Head of caudate nucleus (tissue), 42 donors: ENCODE measurements around the gene KCNF1.

ENCODE experiments used
- DNase-seq, 42 donors: peaks; one replicate each; pipeline versions ENCODE4 v3.0.0 to v3.0.0-alpha.2; 2020 to 2021; ENCODE audit warnings: mixed read lengths in 7 of 42
- intact Hi-C: fragments of 100-400 bp; cut with DNase I; formaldehyde crosslinking; loops from one replicate; pipeline ENCODE4 v1.15.0; 2022

The KCNF1 gene

DNA sequence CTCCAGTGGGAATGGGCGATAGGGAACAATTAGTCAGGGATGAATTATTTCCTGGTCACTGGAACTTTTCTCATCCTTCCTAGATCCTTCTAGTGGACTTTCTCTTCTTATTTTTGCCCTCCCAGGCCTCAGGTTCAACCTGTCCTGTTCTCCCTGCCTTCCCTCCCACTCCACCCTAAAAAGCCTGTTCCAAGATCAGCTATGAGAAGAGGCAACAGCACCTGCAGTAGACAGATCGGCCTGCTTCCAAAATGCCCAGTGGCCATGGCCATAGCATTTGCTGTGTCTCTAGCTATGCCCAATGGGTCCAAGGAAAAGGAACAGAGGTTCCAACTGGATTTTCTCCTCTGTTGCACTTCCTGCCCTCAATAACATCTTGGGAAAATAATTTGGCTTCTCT, 16.5 kb upstream of the KCNF1 start:
- intact Hi-C loops, result no loop called here
- DNase-seq, result peak in 2 of 42 donors; percentile 9 to 14

- peak in 11 of 42 donors; percentile 18 to 72 (median 54) for DNase-seq
- intact Hi-C loops, result no loop called here
Observed at GRCh38 chr2:10897956-10898355, 13.8 kb upstream of the KCNF1 start.

DNA sequence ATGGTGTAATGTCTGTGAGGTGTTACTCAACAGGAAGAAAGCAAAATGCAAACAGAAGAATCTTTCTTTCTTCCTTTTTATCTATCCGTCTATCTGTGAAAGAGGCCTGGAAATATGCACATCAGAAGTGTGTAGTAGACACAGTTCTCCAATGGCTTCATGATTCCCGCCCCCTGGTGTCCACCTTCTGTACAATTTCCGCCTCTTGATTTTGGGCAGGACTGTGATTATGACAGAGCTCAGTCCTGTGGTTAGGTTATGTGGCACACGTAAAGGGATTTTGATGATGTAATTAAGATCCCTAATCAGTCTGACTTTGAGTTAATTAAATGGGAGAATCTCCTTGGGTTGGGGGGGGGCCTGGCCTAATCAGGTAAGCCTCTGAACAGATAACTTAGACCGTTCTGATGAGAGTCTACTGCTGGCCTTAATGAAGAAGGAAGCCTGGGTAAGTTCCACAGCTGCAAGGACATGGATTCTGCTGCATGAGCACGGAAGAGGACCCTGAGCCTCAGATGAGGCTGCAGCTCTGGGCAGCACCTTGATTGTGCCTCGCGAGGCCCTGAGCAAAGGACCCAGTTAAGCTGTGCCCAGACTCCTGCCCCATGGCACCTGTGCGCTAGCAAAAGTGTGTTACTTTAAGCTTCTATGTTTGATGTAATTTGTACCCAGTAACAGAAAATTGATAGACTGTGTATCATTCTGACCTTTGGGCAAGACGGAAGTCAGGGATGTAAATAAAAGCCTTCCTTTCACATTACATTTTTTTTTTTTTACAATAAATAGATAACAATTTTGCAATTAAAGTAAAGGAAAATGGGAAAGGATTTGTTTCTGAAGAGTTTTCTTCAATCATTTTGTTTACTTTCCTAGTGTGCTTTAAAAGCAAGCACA, 11.3 kb upstream of the KCNF1 start:
- DNase-seq, result peak in 5 of 42 donors; percentile 10 to 32 (median 26)
- intact Hi-C loops, result no loop called here

- DNase-seq, result peak in 27 of 42 donors; percentile 28 to 82 (median 57)
- intact Hi-C loops, result no loop called here
Observed at GRCh38 chr2:10901160-10901939, 10.4 kb upstream of the KCNF1 start.

GRCh38 chr2:10903861-10904210, 7.9 kb upstream of the KCNF1 start:
- no peak for DNase-seq
- intact Hi-C loops, result no loop called here

DNA sequence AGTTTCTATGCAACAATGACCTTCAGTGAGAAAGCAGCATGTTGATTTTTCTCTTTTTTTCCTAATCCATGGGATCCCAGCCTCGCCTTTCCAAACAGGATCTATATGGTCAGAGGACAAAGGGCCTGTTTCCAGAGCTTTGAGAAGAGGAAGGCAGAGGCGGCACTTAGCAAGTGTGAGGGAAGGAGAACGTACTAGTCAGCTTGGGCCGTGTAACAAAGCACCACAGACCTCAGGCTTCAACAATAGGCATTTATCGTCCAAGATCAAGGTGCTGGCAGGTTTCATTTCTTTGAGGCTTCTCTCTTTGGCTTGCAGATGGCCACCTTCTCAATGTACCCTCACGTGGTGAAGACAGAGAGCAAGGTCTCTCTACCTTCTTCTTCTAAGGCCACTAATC, 7.3 kb upstream of the KCNF1 start:
- intact Hi-C loops, result no loop called here
- DNase-seq, result peak in 3 of 42 donors; percentile 1 to 7 (median 5)

- DNase-seq, result peak in 7 of 42 donors; percentile 1 to 20 (median 7)
- intact Hi-C loops, result loop anchor here (5.0 kb wide), 1 partner anchor 68 kb away; no protein-coding TSS in a partner anchor
Observed at GRCh38 chr2:10905006-10905861, 6.5 kb upstream of the KCNF1 start.

DNA sequence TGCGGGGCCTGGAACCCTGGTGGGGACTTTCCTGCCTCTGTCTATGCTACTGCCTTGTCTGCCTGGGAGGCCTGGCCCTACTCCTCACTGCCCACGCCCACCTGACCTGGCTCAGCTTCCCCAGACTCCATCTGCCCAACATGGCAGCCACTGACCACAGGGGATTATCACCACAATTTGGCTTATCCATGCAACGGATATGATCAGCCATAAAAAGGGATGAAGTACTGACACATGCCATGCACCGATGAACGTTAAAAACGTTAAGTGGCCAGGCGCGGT, 5.9 kb upstream of the KCNF1 start:
- intact Hi-C loops, result loop anchor here (5.0 kb wide), 1 partner anchor 69 kb away; no protein-coding TSS in a partner anchor
- DNase-seq, result peak in 5 of 42 donors; percentile 5 to 17 (median 8)

DNA sequence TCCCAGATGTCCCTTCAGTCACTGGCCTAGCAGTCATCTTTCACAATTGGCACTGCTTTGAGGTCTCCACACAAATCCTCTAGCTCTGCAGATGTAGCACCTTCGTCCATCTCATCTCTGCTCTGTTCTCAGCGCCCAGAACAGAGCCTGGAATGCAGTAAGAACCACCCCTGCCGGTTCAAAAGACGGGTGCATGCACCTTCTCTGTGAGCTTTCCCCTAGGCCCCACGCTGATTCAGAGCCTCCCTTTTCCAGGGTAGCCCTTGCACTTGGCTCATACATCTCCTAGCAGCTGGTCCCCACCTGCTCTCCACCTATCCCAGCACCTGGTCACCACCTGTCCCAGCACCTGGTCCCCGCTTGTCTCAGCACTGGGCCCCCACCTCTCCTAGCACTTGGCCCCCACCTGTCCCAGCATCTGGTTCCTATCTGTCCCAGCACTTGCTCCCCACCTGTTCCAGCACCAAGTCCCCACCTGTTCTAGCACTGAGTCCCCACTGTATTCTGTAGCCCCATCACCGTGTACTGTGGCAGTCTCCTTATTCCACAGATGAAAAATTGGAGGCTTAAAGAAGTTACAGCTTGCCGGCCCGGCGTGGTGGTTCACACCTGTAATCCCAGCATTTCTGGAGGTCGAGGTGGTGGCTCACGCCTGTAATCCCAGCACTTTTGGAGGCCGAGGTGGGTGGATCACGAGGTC, 4.7 kb upstream of the KCNF1 start:
- peak in 5 of 42 donors; percentile 5 to 18 (median 11) for DNase-seq
- intact Hi-C loops, result loop anchor here (5.0 kb wide), 1 partner anchor 70 kb away; no protein-coding TSS in a partner anchor

DNA sequence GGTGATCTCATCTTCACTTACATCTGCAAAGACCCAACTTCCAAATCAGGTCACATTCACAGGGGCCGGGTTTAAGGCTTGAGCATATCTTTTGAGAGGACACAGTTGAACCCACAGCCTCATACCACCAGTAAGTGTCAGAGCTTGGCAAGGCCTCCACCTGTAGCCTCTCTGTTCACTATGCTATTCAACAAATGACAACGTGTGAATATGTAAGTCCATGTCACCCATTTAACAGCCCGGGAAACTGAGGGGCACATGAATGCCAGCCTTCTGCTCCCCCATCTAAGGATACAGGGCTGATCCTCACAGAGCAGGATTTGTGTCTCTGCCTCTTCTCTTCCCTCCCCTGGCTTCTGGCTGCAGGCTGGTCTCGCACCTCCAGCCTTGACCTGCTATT, 3.5 kb upstream of the KCNF1 start:
- intact Hi-C loops, result loop anchor here (5.0 kb wide), 1 partner anchor 71 kb away; no protein-coding TSS in a partner anchor

GRCh38 chr2:10909050-10909995, 2.4 kb upstream of the KCNF1 start:
- peak in 29 of 42 donors; percentile 31 to 79 (median 61) for DNase-seq
- intact Hi-C loops, result loop anchor here (5.0 kb wide), 1 partner anchor 72 kb away; no protein-coding TSS in a partner anchor

More for the DNA sequence above, 3.5 kb upstream of the KCNF1 start:
- DNase-seq, result peak in 5 of 42 donors; percentile 1 to 18 (median 3)

DNA sequence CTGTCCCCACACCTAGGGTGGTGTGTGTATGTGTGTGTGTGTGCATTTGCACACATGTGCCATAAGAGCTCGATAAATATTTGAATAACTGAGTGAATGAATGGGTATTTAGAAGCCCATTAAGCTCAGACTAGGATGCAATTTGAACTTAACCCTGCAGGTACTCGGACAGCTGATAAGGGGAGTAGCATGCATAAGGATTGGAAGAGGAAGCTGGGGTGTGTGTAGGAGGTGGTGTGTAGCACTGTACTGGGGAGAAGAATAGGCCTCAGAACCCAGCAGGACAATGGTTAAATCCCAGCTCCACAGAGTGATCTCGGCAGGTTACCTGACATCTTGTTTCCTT, 1.8 kb upstream of the KCNF1 start:
- DNase-seq, result peak in 3 of 42 donors; percentile 1 to 9 (median 2)
- intact Hi-C loops, result loop anchor here (5.0 to 10.0 kb wide), 2 partner anchors 73 to 215 kb away; no protein-coding TSS in a partner anchor

DNA sequence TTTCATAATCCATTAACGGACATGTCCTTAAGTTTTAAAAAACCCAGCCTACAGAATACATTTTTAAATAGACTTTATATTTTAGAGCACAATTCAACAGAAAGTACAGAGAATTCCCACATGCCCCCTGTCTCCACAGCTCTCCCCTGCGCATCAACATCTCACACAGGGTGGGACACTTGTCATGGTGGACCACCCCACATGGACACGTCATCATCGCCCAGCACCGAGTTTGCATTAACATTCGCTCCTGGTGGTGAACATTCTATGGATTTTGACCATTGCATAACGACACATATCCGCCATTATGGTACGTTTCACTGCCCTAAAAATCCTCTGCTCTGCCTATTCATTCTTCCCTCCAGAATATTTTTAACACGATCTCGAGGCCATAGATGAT, 1.1 kb upstream of the KCNF1 start:
- DNase-seq, result peak in 5 of 42 donors; percentile 4 to 36 (median 22)
- intact Hi-C loops, result loop anchor here (10.0 kb wide), 1 partner anchor 214 kb away; no protein-coding TSS in a partner anchor

DNA sequence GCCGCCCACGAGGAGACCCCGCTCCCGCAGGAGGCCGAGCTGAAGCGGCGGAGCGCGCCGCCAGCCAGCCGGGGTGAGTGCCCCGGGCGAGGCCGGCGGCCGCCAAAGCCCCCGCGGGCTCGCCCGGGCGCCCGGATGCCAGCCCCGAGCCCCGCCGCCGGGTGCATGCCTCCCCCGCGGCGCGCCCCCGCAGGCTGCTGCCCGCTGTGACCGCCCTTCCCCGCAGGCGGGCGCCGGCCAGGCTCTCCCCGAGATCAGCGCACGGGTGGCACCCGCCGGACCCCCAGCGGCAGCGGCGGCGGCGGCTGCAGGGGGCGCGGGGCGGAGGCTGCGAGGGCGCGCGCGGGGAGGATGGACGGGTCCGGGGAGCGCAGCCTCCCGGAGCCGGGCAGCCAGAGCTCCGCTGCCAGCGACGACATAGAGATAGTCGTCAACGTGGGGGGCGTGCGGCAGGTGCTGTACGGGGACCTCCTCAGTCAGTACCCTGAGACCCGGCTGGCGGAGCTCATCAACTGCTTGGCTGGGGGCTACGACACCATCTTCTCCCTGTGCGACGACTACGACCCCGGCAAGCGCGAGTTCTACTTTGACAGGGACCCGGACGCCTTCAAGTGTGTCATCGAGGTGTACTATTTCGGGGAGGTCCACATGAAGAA, 470 bp downstream of the KCNF1 start:
- intact Hi-C loops, result loop anchor here (10.0 kb wide), 1 partner anchor 213 kb away; no protein-coding TSS in a partner anchor
- peak in 4 of 42 donors; percentile 9 to 32 (median 26) for DNase-seq

GRCh38 chr2:10912796-10913455, 1.2 kb downstream of the KCNF1 start:
- intact Hi-C loops, result loop anchor here (10.0 kb wide), 1 partner anchor 212 kb away; no protein-coding TSS in a partner anchor
- DNase-seq, result peak in 3 of 42 donors; percentile 5 to 40 (median 33)
